Measurements from ENCODE around the gene KLHL17.
"Not testable (repeated sequence)": the region's sequence is repeated elsewhere in the genome, so short reads cannot be mapped to it uniquely, and the experiment has no call there.

Gene KLHL17

GRCh38 chr1:944341-945325 is 15.8 kb upstream of the KLHL17 start:
- no peak for DNase-seq (ENCODE audit: low read depth, low spot score)
- H3K4me3 ChIP-seq (ENCODE audit: low read length): no peak overlapping the region

GRCh38 chr1:945688-946556 is 14.5 kb upstream of the KLHL17 start:
- no peak for DNase-seq (ENCODE audit: low read depth, low spot score)
- no peak overlapping the region for H3K4me3 ChIP-seq (ENCODE audit: low read length)

GRCh38 chr1:946811-947210 is 13.6 kb upstream of the KLHL17 start:
- DNase-seq (ENCODE audit: low read depth, low spot score); H3K4me3 ChIP-seq (ENCODE audit: low read length): not testable (repeated sequence)

- no peak for DNase-seq (ENCODE audit: low read depth, low spot score)
- H3K4me3 ChIP-seq (ENCODE audit: low read length): no peak overlapping the region
Measured at GRCh38 chr1:947958-948357, 12.4 kb upstream of the KLHL17 start.

- no peak overlapping the region for H3K4me3 ChIP-seq (ENCODE audit: low read length)
- no peak for DNase-seq (ENCODE audit: low read depth, low spot score)
Measured at GRCh38 chr1:950268-950667, 10.1 kb upstream of the KLHL17 start.

- no peak for DNase-seq (ENCODE audit: low read depth, low spot score)
- no peak overlapping the region for H3K4me3 ChIP-seq (ENCODE audit: low read length)
Measured at GRCh38 chr1:950881-951280, 9.5 kb upstream of the KLHL17 start.

GRCh38 chr1:951364-951763 is 9.0 kb upstream of the KLHL17 start:
- no peak overlapping the region for H3K4me3 ChIP-seq (ENCODE audit: low read length)
- DNase-seq (ENCODE audit: low read depth, low spot score): no peak

GRCh38 chr1:952201-952600 is 8.2 kb upstream of the KLHL17 start:
- DNase-seq (ENCODE audit: low read depth, low spot score): no peak

GRCh38 chr1:952603-953002 is 7.8 kb upstream of the KLHL17 start:
- DNase-seq (ENCODE audit: low read depth, low spot score): no peak
- no peak overlapping the region for H3K4me3 ChIP-seq (ENCODE audit: low read length)

More at GRCh38 chr1:952201-952600, 8.2 kb upstream of the KLHL17 start:
- H3K4me3 ChIP-seq (ENCODE audit: low read length): no peak overlapping the region

- H3K4me3 ChIP-seq (ENCODE audit: low read length): no peak overlapping the region
- DNase-seq (ENCODE audit: low read depth, low spot score): no peak
Measured at GRCh38 chr1:953524-954320, 6.7 kb upstream of the KLHL17 start.

GRCh38 chr1:954927-955326 is 5.5 kb upstream of the KLHL17 start:
- no peak overlapping the region for H3K4me3 ChIP-seq (ENCODE audit: low read length)
- no peak for DNase-seq (ENCODE audit: low read depth, low spot score)

- H3K4me3 ChIP-seq (ENCODE audit: low read length): no peak overlapping the region
- DNase-seq (ENCODE audit: low read depth, low spot score): no peak
Measured at GRCh38 chr1:955474-955873, 4.9 kb upstream of the KLHL17 start.

- H3K4me3 ChIP-seq (ENCODE audit: low read length): no peak overlapping the region
- DNase-seq (ENCODE audit: low read depth, low spot score): no peak
Measured at GRCh38 chr1:956636-957035, 3.7 kb upstream of the KLHL17 start.

- peak; percentile 77 for DNase-seq (ENCODE audit: low read depth, low spot score)
Measured at GRCh38 chr1:958823-959730, 1.3 kb upstream of the KLHL17 start, which contains the start of gene NOC2L. Gene NOC2L, minus strand, starts transcription at chr1:959256. Its CDS starts 16 bp downstream, at chr1:959240.

GRCh38 chr1:959731-960362 is 537 bp upstream of the KLHL17 start:
- peak overlapping the region; percentile 58 for H3K4me3 ChIP-seq (ENCODE audit: low read length)
- DNase-seq (ENCODE audit: low read depth, low spot score): no peak

More at GRCh38 chr1:958823-959730, 1.3 kb upstream of the KLHL17 start, which contains the start of gene NOC2L:
- H3K4me3 ChIP-seq (ENCODE audit: low read length): peak within 1 kb of the TSS; percentile 99

- peak; percentile 9 for DNase-seq (ENCODE audit: low read depth, low spot score)
Measured at GRCh38 chr1:961132-961669, 817 bp downstream of the KLHL17 start.

More at GRCh38 chr1:961132-961669, 817 bp downstream of the KLHL17 start:
- H3K4me3 ChIP-seq (ENCODE audit: low read length): peak overlapping the region; percentile 58

Measured in Jurkat, Clone E6-1 (cell line).